Uterus (tissue), 2 donors: ENCODE results near the gene SCAMP5.

ENCODE experiments used
- POLR2A ChIP-seq, 2 donors: fragments of 450-650 bp; IDR thresholded peaks; one replicate each; pipeline ENCODE4 v1.6.1; 2016; ENCODE audit warnings: antibody characterized with exemption in 2 of 2, mild to moderate bottlenecking in 1 of 2, moderate library complexity in 1 of 2
- TF ChIP-seq, protein P1 (sequence below), 4 experiments: fragments of 200-600 bp in 2 of 4; fragments of 450-650 bp in 2 of 4; sonication (generic) in 2 of 4; IDR thresholded peaks; one replicate each; pipeline ENCODE4 v1.5.1; 2016 to 2019; ENCODE audit warnings: antibody characterized with exemption in 4 of 4, mild to moderate bottlenecking in 2 of 4, moderate library complexity in 1 of 4

DNA sequence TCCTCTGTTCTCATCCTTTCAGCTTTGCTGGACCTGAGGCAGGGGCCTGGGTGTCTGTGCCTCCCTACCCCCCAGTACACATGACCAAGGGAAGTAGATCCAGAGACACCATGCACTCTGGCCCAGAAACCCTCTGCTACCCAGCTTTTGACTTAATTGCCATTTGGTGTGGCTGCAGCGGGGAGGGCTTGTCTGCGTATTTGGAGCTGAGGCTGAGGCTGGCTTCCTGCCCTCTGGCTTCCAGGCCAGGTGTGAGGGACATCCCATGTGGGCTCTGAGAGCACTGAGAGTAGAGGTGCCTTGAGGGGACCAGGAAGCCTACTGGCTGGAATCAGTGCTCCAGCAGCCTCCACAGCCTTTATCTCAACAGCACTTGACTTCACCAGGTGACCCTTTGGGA lies 54.9 kb downstream of the SCAMP5 start:
- TF ChIP-seq, protein P1, sequence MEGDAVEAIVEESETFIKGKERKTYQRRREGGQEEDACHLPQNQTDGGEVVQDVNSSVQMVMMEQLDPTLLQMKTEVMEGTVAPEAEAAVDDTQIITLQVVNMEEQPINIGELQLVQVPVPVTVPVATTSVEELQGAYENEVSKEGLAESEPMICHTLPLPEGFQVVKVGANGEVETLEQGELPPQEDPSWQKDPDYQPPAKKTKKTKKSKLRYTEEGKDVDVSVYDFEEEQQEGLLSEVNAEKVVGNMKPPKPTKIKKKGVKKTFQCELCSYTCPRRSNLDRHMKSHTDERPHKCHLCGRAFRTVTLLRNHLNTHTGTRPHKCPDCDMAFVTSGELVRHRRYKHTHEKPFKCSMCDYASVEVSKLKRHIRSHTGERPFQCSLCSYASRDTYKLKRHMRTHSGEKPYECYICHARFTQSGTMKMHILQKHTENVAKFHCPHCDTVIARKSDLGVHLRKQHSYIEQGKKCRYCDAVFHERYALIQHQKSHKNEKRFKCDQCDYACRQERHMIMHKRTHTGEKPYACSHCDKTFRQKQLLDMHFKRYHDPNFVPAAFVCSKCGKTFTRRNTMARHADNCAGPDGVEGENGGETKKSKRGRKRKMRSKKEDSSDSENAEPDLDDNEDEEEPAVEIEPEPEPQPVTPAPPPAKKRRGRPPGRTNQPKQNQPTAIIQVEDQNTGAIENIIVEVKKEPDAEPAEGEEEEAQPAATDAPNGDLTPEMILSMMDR (IDR thresholded peaks at IDR 0.05): no peak
- no peak for TF ChIP-seq POLR2A (IDR thresholded peaks at IDR 0.05)
